Liver (tissue), 9 donors: Measurements from ENCODE around the gene ITGB2. TPM values are rescaled to one million over a fixed set of nuclear protein-coding genes. Genes with fewer than 3 reads are reported as not detected.

Experiments
- DNase-seq: peaks from one replicate; pipeline ENCODE4 v3.0.0-alpha.2; 2017; ENCODE audit warnings: low spot score
- H3K27ac ChIP-seq, 2 donors: one replicate each; pipeline ENCODE4 v1.7.0; 2013; ENCODE audit warnings: inconsistent platforms in 2 of 2, low read length in 2 of 2, control low read depth in 1 of 2, low read depth in 1 of 2, mild to moderate bottlenecking in 1 of 2
- H3K27me3 ChIP-seq, 4 donors: one replicate each; pipeline versions ENCODE4 v1.6.1 to v1.7.0; 2013; ENCODE audit warnings: low read length in 3 of 4, inconsistent platforms in 1 of 4, mild to moderate bottlenecking in 1 of 4, moderate library complexity in 1 of 4; ENCODE audit not compliant: control insufficient read depth in 4 of 4, insufficient read depth in 4 of 4
- H3K36me3 ChIP-seq, 4 donors: one replicate each; pipeline versions ENCODE4 v1.6.1 to v1.7.0; 2013; ENCODE audit warnings: low read length in 3 of 4, mild to moderate bottlenecking in 3 of 4, low read depth in 1 of 4, moderate library complexity in 1 of 4; ENCODE audit not compliant: control insufficient read depth in 4 of 4, insufficient read depth in 3 of 4
- H3K4me1 ChIP-seq, 4 donors: one replicate each; pipeline versions ENCODE4 v1.6.1 to v1.7.0; 2013; ENCODE audit warnings: low read length in 3 of 4, mild to moderate bottlenecking in 3 of 4, moderate library complexity in 1 of 4; ENCODE audit not compliant: control insufficient read depth in 4 of 4, insufficient read depth in 4 of 4
- H3K4me3 ChIP-seq, 3 donors: one replicate each; pipeline versions ENCODE4 v1.6.1 to v1.7.0; 2013; ENCODE audit warnings: low read length in 3 of 3, control low read depth in 1 of 3, low read depth in 1 of 3, mild to moderate bottlenecking in 1 of 3
- H3K9ac ChIP-seq, 2 donors: one replicate each; pipeline ENCODE4 v1.7.0; 2013; ENCODE audit warnings: low read length in 2 of 2, mild to moderate bottlenecking in 2 of 2, moderate library complexity in 2 of 2, control low read depth in 1 of 2, low read depth in 1 of 2
- H3K9me3 ChIP-seq, 4 donors: one replicate each; pipeline versions ENCODE4 v1.6.1 to v1.7.0; 2013; ENCODE audit warnings: low read length in 3 of 4; ENCODE audit not compliant: control insufficient read depth in 4 of 4
- EGR1 ChIP-seq, 2 donors: IDR thresholded peaks; 2 replicates each; pipeline ENCODE4 v1.6.1; 2016 to 2018; ENCODE audit warnings: antibody characterized with exemption in 2 of 2, low read depth in 2 of 2
- FOXA1 ChIP-seq: IDR thresholded peaks from 2 replicates; pipeline ENCODE4 v1.6.1; 2016; ENCODE audit warnings: antibody characterized with exemption
- FOXA2 ChIP-seq: IDR thresholded peaks from 2 replicates; pipeline ENCODE4 v1.6.1; 2016; ENCODE audit warnings: antibody characterized with exemption
- GABPA ChIP-seq, 2 donors: IDR thresholded peaks in 1 of 2; conservative IDR thresholded peaks in 1 of 2; 2 replicates each; pipeline ENCODE4 v1.6.1; 2016; ENCODE audit warnings: antibody characterized with exemption in 2 of 2, mild to moderate bottlenecking in 1 of 2, moderate library complexity in 1 of 2
- HNF4A ChIP-seq, 2 donors: conservative IDR thresholded peaks; 2 replicates each; pipeline ENCODE4 v1.6.1; 2016; ENCODE audit warnings: antibody characterized with exemption in 2 of 2, mild to moderate bottlenecking in 2 of 2
- HNF4G ChIP-seq: IDR thresholded peaks from 2 replicates; pipeline ENCODE4 v1.6.1; 2016; ENCODE audit warnings: antibody characterized with exemption
- JUND ChIP-seq, 2 donors: IDR thresholded peaks; 2 replicates each; pipeline ENCODE4 v1.6.1; 2016; ENCODE audit warnings: antibody characterized with exemption in 2 of 2
- NR2F2 ChIP-seq: IDR thresholded peaks from 2 replicates; pipeline ENCODE4 v1.6.1; 2016; ENCODE audit warnings: antibody characterized with exemption
- RAD21 ChIP-seq, 2 donors: IDR thresholded peaks; 2 replicates each; pipeline ENCODE4 v1.6.1; 2016; ENCODE audit warnings: antibody characterized with exemption in 2 of 2, mild to moderate bottlenecking in 2 of 2
- RXRA ChIP-seq, 2 donors: IDR thresholded peaks; 2 replicates each; pipeline ENCODE4 v1.6.1; 2017 to 2018; ENCODE audit warnings: antibody characterized with exemption in 2 of 2, mild to moderate bottlenecking in 1 of 2
- SP1 ChIP-seq: IDR thresholded peaks from 2 replicates; pipeline ENCODE4 v1.6.1; 2018; ENCODE audit warnings: antibody characterized with exemption, mild to moderate bottlenecking
- TAF1 ChIP-seq: conservative IDR thresholded peaks from 2 replicates; pipeline ENCODE4 v1.6.1; 2016; ENCODE audit warnings: antibody characterized with exemption, mild to moderate bottlenecking
- YY1 ChIP-seq: IDR thresholded peaks from 2 replicates; pipeline ENCODE4 v1.6.1; 2016; ENCODE audit warnings: antibody characterized with exemption, mild to moderate bottlenecking
- WGBS: extraction: QIAGEN DNeasy Blood & Tissue Kit; methylation state at CpG from one replicate; pipeline ENCODE4 v1.1.7; 2013; 5-methylcytosine and 5-hydroxymethylcytosine counted together
- polyA plus RNA-seq, 2 donors: library from polyadenylated mRNA; stranded (reverse) in 1 of 2; unstranded in 1 of 2; fragments of 200-250 nt in 1 of 2; fragments of >200 nt in 1 of 2; fragmentation: Nextera tagmentation in 1 of 2; extraction: Ambion mirVana in 1 of 2; gene quantifications; one replicate each; pipeline versions ENCODE4 v1.2.1 to v1.2.3, GENCODE V29; 2013 to 2015
- total RNA-seq, 2 donors: library from RNA; depleted of rRNA; stranded (reverse); fragments of >200 nt; gene quantifications; one replicate each; pipeline ENCODE4 v1.2.3, GENCODE V29; 2014
- TF ChIP-seq, protein P1 (sequence below): fragments of 150-350 bp; IDR thresholded peaks from 2 replicates; pipeline ENCODE4 v1.5.1; 2017; ENCODE audit warnings: improper control_type of control experiment, low read depth, low read length; ENCODE audit not compliant: missing input control
- TF ChIP-seq, protein P2 (sequence below): IDR thresholded peaks from 2 replicates; pipeline ENCODE4 v1.6.1; 2016; ENCODE audit warnings: antibody characterized with exemption
- TF ChIP-seq, protein P3 (sequence below): IDR thresholded peaks from 2 replicates; pipeline ENCODE4 v1.6.1; 2016; ENCODE audit warnings: antibody characterized with exemption
- TF ChIP-seq, protein P4 (sequence below): IDR thresholded peaks from 2 replicates; pipeline ENCODE4 v1.6.1; 2016; ENCODE audit warnings: antibody characterized with exemption, mild to moderate bottlenecking
- TF ChIP-seq, protein P5 (sequence below): IDR thresholded peaks from 2 replicates; pipeline ENCODE4 v1.6.1; 2016; ENCODE audit warnings: antibody characterized with exemption
- donor health status: healthy.
- donor health status: healthy.
- donor health status: healthy.
- donor health status: healthy.
- donor health status: healthy.

ITGB2 gene
- total and polyA plus RNA-seq, 4 donors, result 9.6 to 50.6 (median 28.7) TPM

DNA sequence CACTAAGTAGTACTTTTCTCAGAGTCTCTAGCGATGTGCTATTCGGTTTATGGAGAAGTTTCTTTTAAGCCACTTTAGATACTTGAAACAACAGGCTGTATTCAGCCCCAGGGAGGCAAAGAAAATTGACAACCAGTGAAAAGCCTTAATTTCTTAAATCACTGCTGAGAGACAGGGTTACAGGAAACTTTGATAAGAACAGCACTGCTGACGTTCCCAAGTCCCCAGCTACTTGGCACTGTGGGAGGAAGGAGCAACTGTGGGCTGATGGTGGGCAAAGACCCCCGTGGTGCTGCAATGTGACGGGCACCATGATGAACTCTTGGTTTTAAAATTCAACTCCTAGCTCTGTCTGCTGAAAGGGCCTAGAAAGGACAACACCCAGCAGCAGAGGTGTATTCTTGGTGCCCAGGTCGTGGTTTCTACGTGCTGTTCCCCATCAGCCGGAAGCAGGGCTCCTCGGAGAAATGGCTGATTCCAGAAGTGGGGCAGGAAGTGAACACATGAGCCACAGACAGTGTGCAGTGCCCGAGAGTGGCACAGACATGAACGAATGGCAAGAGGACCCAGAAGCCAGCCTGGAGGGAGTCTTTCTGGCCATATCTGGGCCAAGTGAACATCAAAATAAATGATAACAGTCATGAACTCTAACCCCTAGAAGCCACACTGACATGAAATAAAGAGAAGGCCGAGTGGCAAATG lies 52.5 kb downstream of the ITGB2 start:
- H3K9ac ChIP-seq, result no peak overlapping the region
- no peak for DNase-seq

More for the DNA sequence above, 52.5 kb downstream of the ITGB2 start:
- H3K27ac ChIP-seq, result peak overlapping the region in 1 of 2 donors; percentile 10
- H3K9me3 ChIP-seq, result no peaks in the 10 kb centered on the region
- peaks cover 8 to 57% (median 38%) of the 10 kb centered on the region in 4 donors for H3K4me1 ChIP-seq
- TF ChIP-seq, protein P1, sequence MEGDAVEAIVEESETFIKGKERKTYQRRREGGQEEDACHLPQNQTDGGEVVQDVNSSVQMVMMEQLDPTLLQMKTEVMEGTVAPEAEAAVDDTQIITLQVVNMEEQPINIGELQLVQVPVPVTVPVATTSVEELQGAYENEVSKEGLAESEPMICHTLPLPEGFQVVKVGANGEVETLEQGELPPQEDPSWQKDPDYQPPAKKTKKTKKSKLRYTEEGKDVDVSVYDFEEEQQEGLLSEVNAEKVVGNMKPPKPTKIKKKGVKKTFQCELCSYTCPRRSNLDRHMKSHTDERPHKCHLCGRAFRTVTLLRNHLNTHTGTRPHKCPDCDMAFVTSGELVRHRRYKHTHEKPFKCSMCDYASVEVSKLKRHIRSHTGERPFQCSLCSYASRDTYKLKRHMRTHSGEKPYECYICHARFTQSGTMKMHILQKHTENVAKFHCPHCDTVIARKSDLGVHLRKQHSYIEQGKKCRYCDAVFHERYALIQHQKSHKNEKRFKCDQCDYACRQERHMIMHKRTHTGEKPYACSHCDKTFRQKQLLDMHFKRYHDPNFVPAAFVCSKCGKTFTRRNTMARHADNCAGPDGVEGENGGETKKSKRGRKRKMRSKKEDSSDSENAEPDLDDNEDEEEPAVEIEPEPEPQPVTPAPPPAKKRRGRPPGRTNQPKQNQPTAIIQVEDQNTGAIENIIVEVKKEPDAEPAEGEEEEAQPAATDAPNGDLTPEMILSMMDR, result no peak
- TF ChIP-seq, protein P2, sequence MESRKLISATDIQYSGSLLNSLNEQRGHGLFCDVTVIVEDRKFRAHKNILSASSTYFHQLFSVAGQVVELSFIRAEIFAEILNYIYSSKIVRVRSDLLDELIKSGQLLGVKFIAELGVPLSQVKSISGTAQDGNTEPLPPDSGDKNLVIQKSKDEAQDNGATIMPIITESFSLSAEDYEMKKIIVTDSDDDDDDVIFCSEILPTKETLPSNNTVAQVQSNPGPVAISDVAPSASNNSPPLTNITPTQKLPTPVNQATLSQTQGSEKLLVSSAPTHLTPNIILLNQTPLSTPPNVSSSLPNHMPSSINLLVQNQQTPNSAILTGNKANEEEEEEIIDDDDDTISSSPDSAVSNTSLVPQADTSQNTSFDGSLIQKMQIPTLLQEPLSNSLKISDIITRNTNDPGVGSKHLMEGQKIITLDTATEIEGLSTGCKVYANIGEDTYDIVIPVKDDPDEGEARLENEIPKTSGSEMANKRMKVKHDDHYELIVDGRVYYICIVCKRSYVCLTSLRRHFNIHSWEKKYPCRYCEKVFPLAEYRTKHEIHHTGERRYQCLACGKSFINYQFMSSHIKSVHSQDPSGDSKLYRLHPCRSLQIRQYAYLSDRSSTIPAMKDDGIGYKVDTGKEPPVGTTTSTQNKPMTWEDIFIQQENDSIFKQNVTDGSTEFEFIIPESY, result no peak
- TF ChIP-seq GABPA (IDR thresholded peaks at IDR 0.05 in 1 of 2, conservative IDR thresholded peaks at IDR 0.05 in 1 of 2) (no peak), FOXA1 (no peak), FOXA2 (no peak), HNF4A (conservative IDR thresholded peaks at IDR 0.05) (no peak), SP1 (no peak), TAF1 (no peak), EGR1 (IDR thresholded peaks at IDR 0.05; ENCODE audit: low read depth in 2 of 2) (no peak), HNF4G (no peak), NR2F2 (no peak), JUND (IDR thresholded peaks at IDR 0.05) (no peak), YY1 (no peak), RXRA (IDR thresholded peaks at IDR 0.05) (no peak), RAD21 (IDR thresholded peaks at IDR 0.05) (no peak)
- TF ChIP-seq, protein P3, sequence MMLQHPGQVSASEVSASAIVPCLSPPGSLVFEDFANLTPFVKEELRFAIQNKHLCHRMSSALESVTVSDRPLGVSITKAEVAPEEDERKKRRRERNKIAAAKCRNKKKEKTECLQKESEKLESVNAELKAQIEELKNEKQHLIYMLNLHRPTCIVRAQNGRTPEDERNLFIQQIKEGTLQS, result no peak
- TF ChIP-seq, protein P4, sequence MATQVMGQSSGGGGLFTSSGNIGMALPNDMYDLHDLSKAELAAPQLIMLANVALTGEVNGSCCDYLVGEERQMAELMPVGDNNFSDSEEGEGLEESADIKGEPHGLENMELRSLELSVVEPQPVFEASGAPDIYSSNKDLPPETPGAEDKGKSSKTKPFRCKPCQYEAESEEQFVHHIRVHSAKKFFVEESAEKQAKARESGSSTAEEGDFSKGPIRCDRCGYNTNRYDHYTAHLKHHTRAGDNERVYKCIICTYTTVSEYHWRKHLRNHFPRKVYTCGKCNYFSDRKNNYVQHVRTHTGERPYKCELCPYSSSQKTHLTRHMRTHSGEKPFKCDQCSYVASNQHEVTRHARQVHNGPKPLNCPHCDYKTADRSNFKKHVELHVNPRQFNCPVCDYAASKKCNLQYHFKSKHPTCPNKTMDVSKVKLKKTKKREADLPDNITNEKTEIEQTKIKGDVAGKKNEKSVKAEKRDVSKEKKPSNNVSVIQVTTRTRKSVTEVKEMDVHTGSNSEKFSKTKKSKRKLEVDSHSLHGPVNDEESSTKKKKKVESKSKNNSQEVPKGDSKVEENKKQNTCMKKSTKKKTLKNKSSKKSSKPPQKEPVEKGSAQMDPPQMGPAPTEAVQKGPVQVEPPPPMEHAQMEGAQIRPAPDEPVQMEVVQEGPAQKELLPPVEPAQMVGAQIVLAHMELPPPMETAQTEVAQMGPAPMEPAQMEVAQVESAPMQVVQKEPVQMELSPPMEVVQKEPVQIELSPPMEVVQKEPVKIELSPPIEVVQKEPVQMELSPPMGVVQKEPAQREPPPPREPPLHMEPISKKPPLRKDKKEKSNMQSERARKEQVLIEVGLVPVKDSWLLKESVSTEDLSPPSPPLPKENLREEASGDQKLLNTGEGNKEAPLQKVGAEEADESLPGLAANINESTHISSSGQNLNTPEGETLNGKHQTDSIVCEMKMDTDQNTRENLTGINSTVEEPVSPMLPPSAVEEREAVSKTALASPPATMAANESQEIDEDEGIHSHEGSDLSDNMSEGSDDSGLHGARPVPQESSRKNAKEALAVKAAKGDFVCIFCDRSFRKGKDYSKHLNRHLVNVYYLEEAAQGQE, result no peak
- TF ChIP-seq, protein P5, sequence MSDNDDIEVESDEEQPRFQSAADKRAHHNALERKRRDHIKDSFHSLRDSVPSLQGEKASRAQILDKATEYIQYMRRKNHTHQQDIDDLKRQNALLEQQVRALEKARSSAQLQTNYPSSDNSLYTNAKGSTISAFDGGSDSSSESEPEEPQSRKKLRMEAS, result no peak
- 76% methylated on average over 12 of the region's 12 CpGs for WGBS
- no peak overlapping the region for H3K4me3 ChIP-seq
- H3K36me3 ChIP-seq, result peaks cover 1 to 15% (median 10%) of the 10 kb centered on the region in 4 donors
- no peaks in the 10 kb centered on the region for H3K27me3 ChIP-seq
